Measurements from ENCODE around the gene CR1L.
"Not testable (repeated sequence)": the region's sequence is repeated elsewhere in the genome, so short reads cannot be mapped to it uniquely, and the experiment has no call there.

Gene CR1L

GRCh38 chr1:207644852-207645634 lies at the start of gene CR1L:
CR1L (plus strand) TSS chr1:207645133; CDS start chr1:207645234, 101 bp downstream.
- peak; percentile 92 for DNase-seq (ENCODE audit: low spot score)

GRCh38 chr1:207603777-207604176 lies 41.2 kb upstream of the CR1L start:
- DNase-seq (ENCODE audit: low spot score), result no peak

- no peak for DNase-seq (ENCODE audit: low spot score)
Measured at GRCh38 chr1:207605444-207606361, 39.2 kb upstream of the CR1L start.

GRCh38 chr1:207606362-207606755 lies 38.6 kb upstream of the CR1L start:
- DNase-seq (ENCODE audit: low spot score), result no peak

GRCh38 chr1:207612762-207613161 lies 32.2 kb upstream of the CR1L start:
- DNase-seq (ENCODE audit: low spot score), result no peak

- peak; percentile 62 for DNase-seq (ENCODE audit: low spot score)
Measured at GRCh38 chr1:207619871-207620542, 24.9 kb upstream of the CR1L start.

- DNase-seq (ENCODE audit: low spot score), result no peak
Measured at GRCh38 chr1:207620543-207620893, 24.4 kb upstream of the CR1L start.

GRCh38 chr1:207625504-207626071 lies 19.3 kb upstream of the CR1L start:
- DNase-seq (ENCODE audit: low spot score), result not testable (repeated sequence)

GRCh38 chr1:207626972-207627337 lies 18.0 kb upstream of the CR1L start:
- no peak for DNase-seq (ENCODE audit: low spot score)

- no peak for DNase-seq (ENCODE audit: low spot score)
Measured at GRCh38 chr1:207627496-207627895, 17.4 kb upstream of the CR1L start.

GRCh38 chr1:207628776-207629175 lies 16.2 kb upstream of the CR1L start:
- no peak for DNase-seq (ENCODE audit: low spot score)

GRCh38 chr1:207631137-207631536 lies 13.8 kb upstream of the CR1L start:
- DNase-seq (ENCODE audit: low spot score), result no peak

- DNase-seq (ENCODE audit: low spot score), result no peak
Measured at GRCh38 chr1:207633226-207633625, 11.7 kb upstream of the CR1L start.

GRCh38 chr1:207633699-207634289 lies 11.1 kb upstream of the CR1L start:
- DNase-seq (ENCODE audit: low spot score), result not testable (repeated sequence)

- DNase-seq (ENCODE audit: low spot score), result not testable (repeated sequence)
Measured at GRCh38 chr1:207634293-207634692, 10.6 kb upstream of the CR1L start.

- not testable (repeated sequence) for DNase-seq (ENCODE audit: low spot score)
Measured at GRCh38 chr1:207635569-207636186, 9.3 kb upstream of the CR1L start.

- DNase-seq (ENCODE audit: low spot score), result not testable (repeated sequence)
Measured at GRCh38 chr1:207638487-207639145, 6.3 kb upstream of the CR1L start.

- not testable (repeated sequence) for DNase-seq (ENCODE audit: low spot score)
Measured at GRCh38 chr1:207639362-207639761, 5.6 kb upstream of the CR1L start.

- no peak for DNase-seq (ENCODE audit: low spot score)
Measured at GRCh38 chr1:207644166-207644851, 624 bp upstream of the CR1L start.

- no peak for DNase-seq (ENCODE audit: low spot score)
Measured at GRCh38 chr1:207645635-207646081, 725 bp downstream of the CR1L start.
